Lung (tissue), 16 donors: Measurements from ENCODE around the gene GTF2B. TPM values are rescaled to one million over a fixed set of nuclear protein-coding genes. Genes with fewer than 3 reads are reported as not detected.
"Not testable (repeated sequence)": the region's sequence is repeated elsewhere in the genome, so short reads cannot be mapped to it uniquely, and the experiment has no call there.

Source experiments
- ATAC-seq: fragments of 200-7000 bp; cut with Tn5 transposase; one replicate; pipeline ENCODE4 v1.9.1; 2020; ENCODE audit warnings: moderate number of reproducible peaks; ENCODE audit not compliant: insufficient read depth, low FRiP score
- DNase-seq, 3 donors: peaks; one replicate each; pipeline ENCODE4 v3.0.0-alpha.2; 2013 to 2017
- H3K27ac ChIP-seq, 2 donors: one replicate each; pipeline ENCODE4 v1.5.1; 2013; ENCODE audit warnings: mild to moderate bottlenecking in 2 of 2, moderate library complexity in 2 of 2, control low read depth in 1 of 2, inconsistent platforms in 1 of 2, low read depth in 1 of 2, low read length in 1 of 2
- H3K27me3 ChIP-seq, 3 donors: one replicate each; pipeline ENCODE4 v1.5.1; 2013; ENCODE audit warnings: low read length in 2 of 3; ENCODE audit not compliant: control insufficient read depth in 3 of 3, insufficient read depth in 3 of 3
- H3K36me3 ChIP-seq, 4 donors: one replicate each; pipeline ENCODE4 v1.5.1; 2013; ENCODE audit warnings: low read length in 4 of 4, mild to moderate bottlenecking in 1 of 4, moderate library complexity in 1 of 4; ENCODE audit not compliant: control insufficient read depth in 4 of 4, insufficient read depth in 4 of 4
- H3K4me1 ChIP-seq, 5 donors: one replicate each; pipeline ENCODE4 v1.5.1; 2013; ENCODE audit warnings: low read length in 5 of 5, mild to moderate bottlenecking in 2 of 5, moderate library complexity in 1 of 5; ENCODE audit not compliant: control insufficient read depth in 5 of 5, insufficient read depth in 5 of 5
- H3K4me3 ChIP-seq: one replicate; pipeline ENCODE4 v1.5.1; 2013; ENCODE audit warnings: mild to moderate bottlenecking, control low read depth, moderate library complexity
- H3K9ac ChIP-seq, 2 donors: one replicate each; pipeline ENCODE4 v1.5.1; 2013; ENCODE audit warnings: low read length in 2 of 2, control low read depth in 1 of 2; ENCODE audit not compliant: insufficient read depth in 1 of 2
- H3K9me3 ChIP-seq, 4 donors: one replicate each; pipeline ENCODE4 v1.5.1; 2013; ENCODE audit warnings: low read length in 3 of 4, mild to moderate bottlenecking in 1 of 4, moderate library complexity in 1 of 4; ENCODE audit not compliant: control insufficient read depth in 4 of 4, insufficient read depth in 3 of 4
- WGBS, 2 donors: extraction: QIAGEN DNeasy Blood & Tissue Kit; methylation state at CpG; one replicate each; pipeline ENCODE4 v1.1.7; 2013; 5-methylcytosine and 5-hydroxymethylcytosine counted together
- long read RNA-seq, 5 donors: transcript quantifications; one replicate each; lab custom pipeline, GENCODE V29; 2026
- polyA plus RNA-seq, 2 donors: library from polyadenylated mRNA; stranded (reverse); fragments of 200-250 nt; gene quantifications; one replicate each; pipeline ENCODE4 v1.2.1, GENCODE V29; 2013
- total RNA-seq, 2 donors: library from RNA; depleted of rRNA in 1 of 2; stranded (reverse); fragments of >200 nt in 1 of 2; gene quantifications; one replicate each; pipeline ENCODE4 v1.2.1, GENCODE V29; 2014 to 2021
- TF ChIP-seq, protein P1 (sequence below): IDR thresholded peaks from 2 replicates; pipeline ENCODE4 v1.5.1; 2012; ENCODE audit warnings: mild to moderate bottlenecking; ENCODE audit errors: control extremely low read depth, extremely low read depth
- donor health status: control.
- donor health status: control.
- donor health status: Bipolar disorder and iron deficiency.
- donor health status: healthy.
- donor health status: DM: yes; HTN: yes; CAD: no.

GTF2B gene, protein sequence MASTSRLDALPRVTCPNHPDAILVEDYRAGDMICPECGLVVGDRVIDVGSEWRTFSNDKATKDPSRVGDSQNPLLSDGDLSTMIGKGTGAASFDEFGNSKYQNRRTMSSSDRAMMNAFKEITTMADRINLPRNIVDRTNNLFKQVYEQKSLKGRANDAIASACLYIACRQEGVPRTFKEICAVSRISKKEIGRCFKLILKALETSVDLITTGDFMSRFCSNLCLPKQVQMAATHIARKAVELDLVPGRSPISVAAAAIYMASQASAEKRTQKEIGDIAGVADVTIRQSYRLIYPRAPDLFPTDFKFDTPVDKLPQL
- 10 to 100 TPM; 20.8 to 51.1 TPM for total RNA-seq
- 10 to 100 TPM; 29.2 to 30.5 TPM for polyA plus RNA-seq
- long read RNA-seq, donor 1, transcript GTF2B-201 (7 exons, 1,351 nt) = major isoform, 24 of 30 reads
- long read RNA-seq, donor 1, partial matches to known transcripts = 6 of 30 reads
- long read RNA-seq, donor 1, other reads (novel, unspliced or antisense) = 0 of 30 reads
- long read RNA-seq, donor 2, partial matches to known transcripts = 0 of 4 reads
- long read RNA-seq, donor 2, other reads (novel, unspliced or antisense) = 0 of 4 reads
- long read RNA-seq, donor 3, transcript GTF2B-201 (7 exons, 1,351 nt) = major isoform, 10 of 11 reads
- long read RNA-seq, donor 3, partial matches to known transcripts = 0 of 11 reads
- long read RNA-seq, donor 3, other reads (novel, unspliced or antisense) = 0 of 11 reads
- long read RNA-seq, donor 4, transcript GTF2B-201 (7 exons, 1,351 nt) = major isoform, 9 of 9 reads
- long read RNA-seq, donor 4, partial matches to known transcripts = 0 of 9 reads
- long read RNA-seq, donor 4, other reads (novel, unspliced or antisense) = 0 of 9 reads
- long read RNA-seq, donor 5, transcript GTF2B-201 (7 exons, 1,351 nt) = major isoform, 30 of 108 reads
- long read RNA-seq, donor 5, partial matches to known transcripts = 78 of 108 reads
- long read RNA-seq, donor 5, other reads (novel, unspliced or antisense) = 0 of 108 reads

DNA sequence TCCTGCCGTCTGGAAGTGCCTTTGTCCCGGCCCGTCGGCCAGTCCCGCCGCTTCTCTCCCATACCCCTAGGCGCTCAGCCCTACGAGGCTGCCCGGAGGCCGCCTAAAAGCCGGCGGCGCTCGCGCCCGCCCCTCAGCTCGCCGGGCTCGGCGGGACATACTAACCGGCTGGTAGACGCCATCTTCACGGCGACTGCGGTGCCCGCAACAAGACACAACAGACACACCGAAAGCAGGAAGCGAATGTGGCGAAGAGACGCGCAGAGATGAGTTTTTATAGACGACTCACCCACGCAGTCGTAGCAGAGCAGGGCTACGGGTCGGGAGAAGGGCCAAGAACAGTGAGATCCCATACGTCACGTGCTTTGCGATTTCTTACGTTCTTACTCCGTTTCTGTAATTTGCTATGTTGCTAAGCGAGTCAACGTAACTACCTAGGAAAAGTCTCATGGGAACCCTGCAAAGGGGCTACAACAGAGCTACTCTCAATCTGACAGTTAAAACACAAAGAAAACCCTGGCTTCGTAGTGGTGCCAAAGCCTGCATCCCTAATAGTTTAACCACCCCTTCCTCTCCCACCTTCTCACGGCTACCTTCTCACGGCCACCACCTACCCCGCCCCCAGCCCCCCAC lies at the start of gene GTF2B:
Gene GTF2B, minus strand, starts transcription at position 250 of the 633 bp plus-strand sequence. Its CDS starts 68 bp downstream, at position 182.
- Histone ChIP-seq H3K27ac (peak within 1 kb of the TSS; percentile 93 to 99), H3K4me1 (peaks cover 3 to 19% (median 7%) of the 10 kb centered on the region in 5 donors), H3K9me3 (no peaks in the 10 kb centered on the region), H3K9ac (peak within 1 kb of the TSS; percentile 67 to 97), H3K36me3 (peaks cover 0 to 5% (median 0%) of the 10 kb centered on the region in 4 donors), H3K4me3 (peak within 1 kb of the TSS; percentile 100), H3K27me3 (no peaks in the 10 kb centered on the region)
- DNase-seq (peak; percentile 93 to 98 (median 97)), ATAC-seq (peak; percentile 98)
- TF ChIP-seq, protein P1, sequence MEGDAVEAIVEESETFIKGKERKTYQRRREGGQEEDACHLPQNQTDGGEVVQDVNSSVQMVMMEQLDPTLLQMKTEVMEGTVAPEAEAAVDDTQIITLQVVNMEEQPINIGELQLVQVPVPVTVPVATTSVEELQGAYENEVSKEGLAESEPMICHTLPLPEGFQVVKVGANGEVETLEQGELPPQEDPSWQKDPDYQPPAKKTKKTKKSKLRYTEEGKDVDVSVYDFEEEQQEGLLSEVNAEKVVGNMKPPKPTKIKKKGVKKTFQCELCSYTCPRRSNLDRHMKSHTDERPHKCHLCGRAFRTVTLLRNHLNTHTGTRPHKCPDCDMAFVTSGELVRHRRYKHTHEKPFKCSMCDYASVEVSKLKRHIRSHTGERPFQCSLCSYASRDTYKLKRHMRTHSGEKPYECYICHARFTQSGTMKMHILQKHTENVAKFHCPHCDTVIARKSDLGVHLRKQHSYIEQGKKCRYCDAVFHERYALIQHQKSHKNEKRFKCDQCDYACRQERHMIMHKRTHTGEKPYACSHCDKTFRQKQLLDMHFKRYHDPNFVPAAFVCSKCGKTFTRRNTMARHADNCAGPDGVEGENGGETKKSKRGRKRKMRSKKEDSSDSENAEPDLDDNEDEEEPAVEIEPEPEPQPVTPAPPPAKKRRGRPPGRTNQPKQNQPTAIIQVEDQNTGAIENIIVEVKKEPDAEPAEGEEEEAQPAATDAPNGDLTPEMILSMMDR = no peak
- 0 to 1% methylated on average over 42 to 47 of the region's 47 CpGs for WGBS, 2 donors

DNA sequence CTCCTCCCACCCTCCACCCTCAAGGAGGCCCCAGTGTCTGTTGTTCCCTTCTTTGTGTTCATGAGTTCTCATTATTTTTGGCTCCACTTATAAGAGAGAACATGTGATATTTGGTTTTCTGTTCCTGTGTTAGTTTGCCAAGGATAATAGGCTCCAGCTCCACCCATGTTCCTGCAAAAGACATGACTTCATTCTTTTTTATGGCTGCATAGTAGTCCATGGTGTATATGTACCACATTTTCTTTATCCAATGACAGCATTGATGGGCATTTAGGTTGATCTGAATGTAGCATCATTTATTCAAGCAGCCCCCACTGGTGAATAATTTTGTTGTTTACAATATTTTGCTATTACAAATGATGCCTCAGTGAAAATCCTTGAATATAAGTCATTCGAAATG lies 47.2 kb upstream of the GTF2B start:
- H3K4me3 ChIP-seq, H3K27me3 ChIP-seq, H3K4me1 ChIP-seq, DNase-seq, H3K9ac ChIP-seq, H3K27ac ChIP-seq, H3K9me3 ChIP-seq, ATAC-seq: not testable (repeated sequence)
- H3K36me3 ChIP-seq = peaks cover 17 to 39% (median 27%) of the 10 kb centered on the region in 4 donors
- WGBS, 2 donors = 95 to 97% methylated on average over 1 of the region's 1 CpG

DNA sequence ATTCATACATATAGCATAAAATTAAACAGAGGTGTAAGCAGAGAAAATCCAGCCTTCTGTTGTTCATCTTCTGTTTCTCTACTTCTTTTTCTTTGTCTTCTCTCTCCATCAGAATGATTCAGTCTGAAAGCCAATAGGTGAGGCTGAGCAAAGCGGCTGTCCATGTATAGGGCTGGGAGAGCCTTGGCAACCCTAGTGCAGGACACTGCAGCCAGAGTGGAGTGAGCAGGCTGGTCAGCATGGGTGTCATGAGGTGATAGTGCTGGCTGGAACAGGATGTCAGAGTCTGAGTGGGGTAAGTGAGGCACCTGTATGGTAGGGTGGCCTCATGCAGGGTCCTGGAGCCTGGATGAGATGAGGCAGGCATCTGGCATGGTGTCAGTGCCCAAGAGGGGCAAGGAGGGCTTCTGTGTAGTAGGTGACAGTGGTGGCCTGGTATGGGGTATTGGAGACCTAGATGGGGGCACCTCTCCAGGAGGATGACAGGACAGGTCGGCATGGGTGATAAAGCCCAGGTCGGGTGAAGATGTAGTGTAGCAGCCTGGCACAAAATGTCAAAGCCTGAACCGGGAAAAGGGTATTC lies 45.5 kb upstream of the GTF2B start:
- H3K9ac ChIP-seq = no peak overlapping the region
- whole genome bisulfite sequencing, 2 donors = 90 to 100% methylated on average over 4 of the region's 4 CpGs

More for the DNA sequence above, 45.5 kb upstream of the GTF2B start:
- no peak overlapping the region for H3K4me3 ChIP-seq
- TF ChIP-seq, protein P1 = no peak
- no peak for DNase-seq
- no peak for ATAC-seq
- H3K4me1 ChIP-seq = no peaks in the 10 kb centered on the region
- peaks cover 17 to 37% (median 25%) of the 10 kb centered on the region in 4 donors for H3K36me3 ChIP-seq
- H3K27ac ChIP-seq = no peak overlapping the region
- no peaks in the 10 kb centered on the region for H3K27me3 ChIP-seq
- no peaks in the 10 kb centered on the region for H3K9me3 ChIP-seq
